ENCODE measurements around the gene LHFPL6.

Gene LHFPL6

GRCh38 chr13:39468306-39468705, 134.7 kb downstream of the LHFPL6 start:
- no peak for DNase-seq

- no peak for DNase-seq
Observed at GRCh38 chr13:39463611-39464010, 139.4 kb downstream of the LHFPL6 start.

GRCh38 chr13:39462906-39463305, 140.1 kb downstream of the LHFPL6 start:
- DNase-seq, result no peak

GRCh38 chr13:39462428-39462827, 140.6 kb downstream of the LHFPL6 start:
- DNase-seq, result no peak

- no peak for DNase-seq
Observed at GRCh38 chr13:39461685-39462266, 141.2 kb downstream of the LHFPL6 start.

- DNase-seq, result no peak
Observed at GRCh38 chr13:39457274-39457673, 145.7 kb downstream of the LHFPL6 start.

- no peak for DNase-seq
Observed at GRCh38 chr13:39455521-39456175, 147.3 kb downstream of the LHFPL6 start.

GRCh38 chr13:39452834-39453233, 150.2 kb downstream of the LHFPL6 start:
- no peak for DNase-seq

- DNase-seq, result no peak
Observed at GRCh38 chr13:39452417-39452816, 150.6 kb downstream of the LHFPL6 start.

GRCh38 chr13:39451860-39452301, 151.1 kb downstream of the LHFPL6 start:
- DNase-seq, result peak in 1 of 56 donors; percentile 2

- no peak for DNase-seq
Observed at GRCh38 chr13:39451301-39451700, 151.7 kb downstream of the LHFPL6 start.

- no peak for DNase-seq
Observed at GRCh38 chr13:39450176-39450575, 152.8 kb downstream of the LHFPL6 start.

- DNase-seq, result peak in 3 of 56 donors; percentile 7 to 12 (median 9)
Observed at GRCh38 chr13:39448834-39449233, 154.2 kb downstream of the LHFPL6 start.

GRCh38 chr13:39446865-39447264, 156.1 kb downstream of the LHFPL6 start:
- no peak for DNase-seq

- no peak for DNase-seq
Observed at GRCh38 chr13:39444866-39445265, 158.1 kb downstream of the LHFPL6 start.

- no peak for DNase-seq
Observed at GRCh38 chr13:39433651-39434050, 169.3 kb downstream of the LHFPL6 start.

GRCh38 chr13:39432196-39432595, 170.8 kb downstream of the LHFPL6 start:
- no peak for DNase-seq

- no peak for DNase-seq
Observed at GRCh38 chr13:39422845-39423565, 180.0 kb downstream of the LHFPL6 start.

- DNase-seq, result no peak
Observed at GRCh38 chr13:39419876-39420275, 183.1 kb downstream of the LHFPL6 start.

- DNase-seq, result peak in 1 of 56 donors; percentile 4
Observed at GRCh38 chr13:39419068-39419467, 183.9 kb downstream of the LHFPL6 start.

- no peak for DNase-seq
Observed at GRCh38 chr13:39418424-39418823, 184.6 kb downstream of the LHFPL6 start.

GRCh38 chr13:39417643-39418042, 185.3 kb downstream of the LHFPL6 start:
- DNase-seq, result peak in 13 of 56 donors; percentile 2 to 61 (median 10)

- peak in 16 of 56 donors; percentile 3 to 46 (median 8) for DNase-seq
Observed at GRCh38 chr13:39417131-39417530, 185.9 kb downstream of the LHFPL6 start.

All from amygdala (tissue), 56 donors.